GM23338 (cell line): ENCODE data around the gene HNF1B.

Source experiments
- CTCF ChIP-seq, 2 experiments: fragments of 200-600 bp in 1 of 2; sonication (generic) in 1 of 2; conservative IDR thresholded peaks; 2 replicates each; pipeline versions ENCODE4 v1.5.1 to v1.6.1; 2016 to 2017; ENCODE audit warnings: antibody characterized with exemption in 2 of 2, low read depth in 2 of 2, mild to moderate bottlenecking in 2 of 2, moderate library complexity in 1 of 2
- EZH2phosphoT487 ChIP-seq: fragments of 200-600 bp; sonication (generic); IDR thresholded peaks from one replicate; pipeline ENCODE4 v1.8.1; 2018; ENCODE audit warnings: antibody characterized with exemption; ENCODE audit not compliant: unreplicated experiment

GRCh38 chr17:37762666-37763065 is 17.8 kb upstream of the HNF1B start:
- TF ChIP-seq EZH2phosphoT487: no peak
- TF ChIP-seq CTCF (conservative IDR thresholded peaks at IDR 0.05; ENCODE audit: low read depth in 2 of 2): no peak
